Activated naive CD4-positive, alpha-beta T cell treated with Interleukin-2 at 50 U/mL for 16 hours (primary cell): ENCODE results near the gene ADAMTSL3.
"Not testable (repeated sequence)": the region's sequence is repeated elsewhere in the genome, so short reads cannot be mapped to it uniquely, and the experiment has no call there.

ENCODE experiments used
- DNase-seq: peaks from one replicate; pipeline ENCODE4 v3.0.0-alpha.2; 2020

ADAMTSL3 gene

DNA sequence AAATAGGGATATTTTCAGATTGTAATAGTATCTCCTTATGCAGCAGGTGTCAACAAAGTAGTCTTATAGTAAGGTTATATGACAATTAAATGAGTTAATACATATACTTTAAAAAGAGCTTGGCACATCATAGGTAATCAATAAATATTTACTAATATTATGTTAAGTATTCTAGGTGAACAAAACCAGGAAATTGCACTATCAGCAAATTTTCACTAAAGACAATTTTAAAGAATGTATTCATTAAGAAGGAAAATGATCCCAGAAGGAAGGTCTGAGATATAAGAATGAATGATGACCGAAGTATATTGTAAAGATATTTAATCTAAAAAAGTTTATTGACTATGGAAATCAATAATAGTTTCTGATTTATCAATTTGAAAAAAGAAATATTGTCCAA is 281.9 kb downstream of the ADAMTSL3 start:
- no peak for DNase-seq

GRCh38 chr15:83940136-83940535 is 286.2 kb downstream of the ADAMTSL3 start:
- no peak for DNase-seq

GRCh38 chr15:83943043-83943442 is 289.1 kb downstream of the ADAMTSL3 start:
- DNase-seq: no peak

GRCh38 chr15:83943849-83944404 is 290.0 kb downstream of the ADAMTSL3 start:
- no peak for DNase-seq

- no peak for DNase-seq
Measured at GRCh38 chr15:83947156-83947555, 293.2 kb downstream of the ADAMTSL3 start.

DNA sequence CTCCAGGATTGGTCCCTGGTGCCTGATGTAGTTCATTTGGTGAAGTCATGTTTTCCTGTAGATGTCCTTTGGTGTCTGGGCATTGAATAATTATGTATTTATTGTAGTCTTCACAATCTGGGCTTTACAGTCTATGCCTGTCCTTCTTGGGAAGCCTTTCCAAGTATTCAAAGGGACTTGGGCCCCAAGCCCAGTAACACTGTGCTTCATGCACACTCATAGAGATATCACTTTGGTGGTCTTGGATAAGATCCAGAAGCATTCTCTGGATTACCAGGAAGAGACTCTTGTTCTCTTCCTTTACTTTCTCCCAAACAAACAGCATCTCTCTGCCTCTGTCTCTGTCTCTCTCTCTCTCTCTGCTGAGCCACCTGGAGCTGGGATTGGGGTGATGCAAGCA is 300.6 kb downstream of the ADAMTSL3 start:
- no peak for DNase-seq

GRCh38 chr15:83955806-83956265 is 301.9 kb downstream of the ADAMTSL3 start:
- DNase-seq: no peak

DNA sequence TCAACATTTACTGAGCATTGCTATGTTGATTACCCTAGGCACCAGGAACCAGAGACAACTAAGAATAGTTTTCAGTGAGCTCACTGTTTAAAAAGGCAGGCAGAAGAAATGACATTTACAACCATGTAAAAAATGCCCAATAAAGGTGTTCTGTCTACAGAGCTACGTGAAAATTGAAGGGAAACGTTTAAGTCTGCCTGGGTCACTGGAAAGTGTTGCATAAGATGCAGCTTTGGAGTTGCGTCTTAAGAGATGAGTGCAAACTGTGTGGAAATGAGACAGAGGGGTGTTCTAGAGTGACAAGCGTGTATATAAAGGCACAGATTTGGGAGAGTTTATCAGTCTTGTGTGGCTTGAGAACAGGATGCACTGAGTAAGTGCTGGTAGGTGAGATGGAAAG is 303.0 kb downstream of the ADAMTSL3 start:
- DNase-seq: no peak

- DNase-seq: no peak
Measured at GRCh38 chr15:83959477-83959876, 305.6 kb downstream of the ADAMTSL3 start.

- DNase-seq: no peak
Measured at GRCh38 chr15:83960192-83960829, 306.4 kb downstream of the ADAMTSL3 start.

GRCh38 chr15:83961311-83961710 is 307.4 kb downstream of the ADAMTSL3 start:
- no peak for DNase-seq

DNA sequence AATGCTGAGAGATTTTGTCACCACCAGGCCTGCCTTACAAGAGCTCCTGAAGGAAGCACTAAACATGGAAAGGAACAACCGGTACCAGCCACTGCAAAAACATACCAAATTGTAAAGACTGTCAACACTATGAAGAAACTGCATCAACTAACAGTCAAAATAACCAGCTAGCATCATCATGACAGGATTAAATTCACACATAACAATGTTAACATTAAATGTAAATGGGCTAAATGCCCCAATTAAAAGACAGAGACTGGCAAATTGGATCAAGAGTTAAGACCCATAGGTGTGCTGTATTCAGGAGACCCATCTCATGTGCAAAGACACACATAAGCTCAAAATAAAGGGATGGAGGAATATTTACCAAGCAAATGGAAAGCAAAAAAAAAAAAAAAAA is 311.0 kb downstream of the ADAMTSL3 start:
- DNase-seq: not testable (repeated sequence)

GRCh38 chr15:83970295-83970890 is 316.5 kb downstream of the ADAMTSL3 start:
- no peak for DNase-seq

DNA sequence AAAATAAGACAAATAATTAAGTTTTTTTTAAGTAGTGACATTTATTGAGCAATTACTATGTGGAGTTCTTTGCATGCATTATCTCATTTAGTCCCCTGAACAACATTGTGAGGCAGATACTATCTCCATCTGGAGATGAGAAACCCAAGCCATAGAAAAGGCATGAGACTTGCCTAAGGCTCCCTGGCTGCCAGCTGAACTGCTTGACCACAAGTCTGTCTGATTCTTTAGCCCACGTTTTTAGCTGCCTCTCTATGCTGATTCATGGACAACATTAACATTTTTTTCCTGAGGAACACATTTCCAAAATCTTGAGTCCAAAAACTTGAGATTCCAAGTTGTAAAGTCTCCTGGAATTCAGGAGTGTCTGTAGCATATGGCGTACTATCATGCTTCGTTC is 318.1 kb downstream of the ADAMTSL3 start:
- DNase-seq: no peak

GRCh38 chr15:83973816-83974215 is 319.9 kb downstream of the ADAMTSL3 start:
- DNase-seq: no peak

GRCh38 chr15:83977992-83978391 is 324.1 kb downstream of the ADAMTSL3 start:
- no peak for DNase-seq

DNA sequence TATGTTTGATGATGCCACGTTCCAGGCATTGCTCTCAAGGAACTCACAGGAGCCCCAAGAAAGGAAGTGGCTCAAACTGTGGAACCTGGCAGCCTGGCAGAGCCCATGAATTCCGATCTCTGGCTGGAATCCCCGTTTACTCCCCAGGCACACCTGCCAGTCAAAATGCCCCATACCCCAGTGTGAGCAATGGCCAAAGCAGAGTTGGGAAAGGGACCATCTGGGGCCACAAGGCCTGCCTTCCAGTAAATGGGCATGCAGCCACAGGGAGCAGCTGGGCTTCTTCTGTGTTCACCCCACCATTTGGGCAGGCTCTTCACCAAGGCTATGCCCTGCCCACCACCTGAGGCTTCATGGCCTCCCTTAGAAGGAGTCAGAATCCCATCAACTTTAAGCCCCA is 324.7 kb downstream of the ADAMTSL3 start:
- DNase-seq: no peak

DNA sequence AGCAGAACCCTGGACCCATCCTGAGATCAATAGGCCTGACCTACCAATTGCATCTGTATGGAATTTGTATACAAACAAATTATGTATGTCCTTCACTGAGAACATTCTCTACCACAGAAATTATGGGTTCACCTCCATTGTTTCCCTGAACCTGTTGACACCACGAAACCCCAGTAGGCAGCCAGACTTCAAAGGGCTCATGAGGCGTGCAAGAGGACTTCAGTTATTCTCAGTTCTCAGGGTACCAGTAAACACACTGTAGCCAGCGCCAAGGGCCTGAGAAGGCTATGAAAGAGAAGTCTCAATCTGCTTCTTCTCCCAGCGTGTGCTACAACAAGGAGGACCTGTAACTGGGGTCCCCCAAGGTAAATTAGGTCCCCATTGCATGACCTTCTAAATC is 326.7 kb downstream of the ADAMTSL3 start:
- no peak for DNase-seq

DNA sequence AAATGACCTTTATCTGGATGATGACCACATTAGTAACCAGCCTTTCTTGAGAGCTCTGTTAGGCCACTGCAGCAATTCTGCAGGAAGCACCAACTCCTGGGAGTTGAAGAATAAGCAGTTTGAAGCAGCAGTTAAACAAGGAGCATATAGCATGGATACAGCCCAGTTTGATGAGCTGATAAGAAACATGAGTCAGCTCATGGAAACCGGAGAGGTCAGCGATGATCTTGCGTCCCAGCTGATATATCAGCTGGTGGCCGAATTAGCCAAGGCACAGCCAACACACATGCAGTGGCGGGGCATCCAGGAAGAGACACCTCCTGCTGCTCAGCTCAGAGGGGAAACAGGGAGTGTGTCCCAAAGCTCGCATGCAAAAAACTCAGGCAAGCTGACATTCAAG is 328.8 kb downstream of the ADAMTSL3 start:
- DNase-seq: no peak

DNA sequence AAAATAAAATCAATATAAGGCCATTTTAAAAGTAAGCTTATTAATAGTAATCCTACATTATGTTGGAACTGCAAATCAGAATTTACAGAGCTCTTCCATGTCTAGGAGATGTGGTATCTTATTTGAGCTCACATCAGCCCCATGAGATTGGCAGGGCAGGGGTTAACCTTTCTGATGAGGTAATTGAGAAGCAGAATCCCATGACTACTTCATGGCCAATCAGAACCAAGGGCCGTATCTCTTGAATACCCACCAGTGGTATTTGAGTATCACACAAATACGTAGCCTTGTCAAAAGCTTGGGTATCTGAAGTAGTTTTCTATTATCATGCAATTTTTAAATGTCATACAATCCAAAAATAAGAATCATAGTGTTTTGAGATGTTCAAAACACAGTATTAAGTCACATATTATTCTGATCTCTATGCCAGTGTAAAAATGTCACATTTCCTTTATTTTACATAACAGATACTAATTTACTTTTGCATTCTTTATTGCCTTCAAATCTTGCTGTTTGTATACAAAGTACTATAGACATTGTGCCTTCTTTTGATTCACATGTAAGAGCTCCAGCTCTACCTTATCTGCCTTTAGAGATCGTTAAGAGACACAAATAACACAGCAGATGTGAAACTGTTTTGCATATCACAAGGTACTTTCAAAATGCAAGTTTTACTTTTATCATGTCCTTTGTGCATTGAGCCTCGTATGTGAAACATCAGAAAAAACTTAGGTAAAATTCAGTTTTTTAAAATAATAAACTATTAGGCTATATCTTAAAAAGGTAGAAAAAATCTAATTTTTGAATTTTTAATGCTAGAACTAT is 329.9 kb downstream of the ADAMTSL3 start:
- no peak for DNase-seq

DNA sequence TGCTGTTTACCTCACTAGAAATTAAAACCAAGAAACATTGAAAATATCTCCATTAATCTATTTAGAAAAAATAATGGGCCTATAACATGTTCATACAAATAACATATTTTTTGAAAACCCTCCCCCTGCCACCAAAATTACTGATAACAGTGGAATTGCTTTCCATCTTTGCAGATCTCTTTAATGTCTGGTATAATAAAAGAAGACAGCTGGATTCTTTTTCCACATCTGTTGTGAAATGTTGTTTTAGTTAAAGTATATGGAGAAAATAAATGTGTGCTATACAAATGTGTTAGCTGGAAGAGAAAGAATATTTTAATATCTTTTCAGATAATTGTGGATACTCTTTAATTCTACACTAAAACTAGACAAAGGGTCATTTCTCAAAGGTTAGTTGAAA is 330.7 kb downstream of the ADAMTSL3 start:
- DNase-seq: no peak

- DNase-seq: no peak
Measured at GRCh38 chr15:83991163-83991562, 337.2 kb downstream of the ADAMTSL3 start.

- no peak for DNase-seq
Measured at GRCh38 chr15:83992324-83993031, 338.6 kb downstream of the ADAMTSL3 start.
